Ammon's horn (tissue), 1 donor: ENCODE measurements around the gene DNAAF8.
A peak's percentile ranks its signal among the peaks of the same experiment; 100 is the strongest.
"Not testable (repeated sequence)": the region's sequence is repeated elsewhere in the genome, so short reads cannot be mapped to it uniquely, and the experiment has no call there.

Experiments
- DNase-seq: peaks from one replicate; pipeline ENCODE4 v3.0.0-alpha.2; 2016; ENCODE audit warnings: low spot score

DNAAF8 gene

DNA sequence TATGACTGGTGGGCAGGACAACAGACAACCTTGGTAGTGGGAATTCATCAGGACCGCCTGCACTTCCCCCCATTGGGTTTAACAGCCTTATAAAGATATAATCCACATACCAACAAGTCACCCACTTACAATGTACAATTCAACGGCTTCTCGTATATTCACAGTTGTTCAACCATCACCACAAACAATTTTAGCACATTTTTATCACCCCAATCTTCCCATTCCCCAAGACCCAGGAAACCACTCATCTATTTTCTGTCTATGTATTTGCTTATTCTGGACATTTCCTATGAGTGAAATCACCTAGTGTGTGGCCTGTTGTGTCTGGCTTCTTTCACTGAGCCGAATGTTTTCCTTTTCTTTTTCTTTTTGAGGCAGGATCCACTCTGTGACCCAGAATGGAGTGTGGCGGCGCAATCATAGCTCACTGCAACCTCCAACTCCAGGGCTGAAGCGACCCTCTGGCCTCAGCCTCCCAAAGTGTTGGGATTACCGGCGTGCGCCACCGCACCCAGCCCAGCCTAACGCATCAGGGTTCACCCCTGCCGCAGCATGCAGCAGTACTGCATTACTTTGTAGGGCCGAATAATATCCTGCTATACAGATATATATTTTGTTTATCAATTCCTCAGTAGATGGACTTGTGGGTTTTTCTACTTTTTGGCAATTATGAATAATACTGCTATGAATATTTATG is 11.1 kb upstream of the DNAAF8 start:
- no peak for DNase-seq

DNA sequence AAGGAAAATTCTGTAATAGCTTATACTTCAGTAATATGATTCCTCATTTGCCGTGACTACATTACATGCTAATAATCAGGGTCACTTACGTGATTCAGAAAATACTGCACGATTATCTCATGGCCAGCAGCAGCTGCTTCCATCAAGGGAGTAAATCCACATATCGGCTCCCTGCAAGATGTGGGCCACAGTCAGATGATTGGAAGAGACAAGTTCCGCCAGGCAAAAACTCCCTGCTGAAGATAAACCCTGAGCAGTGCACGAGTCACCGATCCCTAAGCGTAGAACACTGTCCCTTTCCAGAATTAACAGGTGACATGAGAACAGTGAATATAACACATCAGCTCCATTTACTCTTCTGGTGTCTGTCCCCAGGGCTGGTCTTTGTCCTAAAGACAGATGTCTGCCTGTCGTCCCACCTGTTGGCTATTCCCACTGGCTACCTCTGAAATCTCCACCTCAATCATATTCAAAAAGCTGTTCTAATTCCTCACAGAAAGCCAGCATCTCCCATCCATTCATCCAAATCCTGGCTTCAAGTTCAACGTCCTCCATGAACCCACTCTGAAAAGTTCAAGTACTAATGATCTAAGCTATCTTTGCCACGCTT is 9.6 kb upstream of the DNAAF8 start:
- DNase-seq: no peak

DNA sequence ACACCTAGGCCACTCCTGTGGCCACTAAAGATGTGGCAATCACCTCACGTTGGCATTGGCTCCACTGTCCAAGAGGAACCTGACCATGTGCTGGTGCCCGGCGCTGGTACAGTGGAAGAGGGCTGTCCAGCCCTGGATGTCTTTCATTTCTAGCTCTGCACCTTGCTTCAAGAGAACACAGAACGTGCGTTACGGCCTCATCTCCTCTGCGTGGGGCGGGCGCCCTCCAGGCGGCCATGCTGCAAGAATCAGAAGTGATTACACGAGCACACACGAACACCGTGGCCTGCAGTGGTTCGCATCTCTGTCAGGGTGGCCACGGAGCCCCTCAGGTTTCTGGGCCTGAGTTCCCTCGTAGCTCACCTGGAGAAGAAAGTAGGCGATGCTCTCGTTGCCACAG is 7.7 kb upstream of the DNAAF8 start:
- DNase-seq: no peak

DNA sequence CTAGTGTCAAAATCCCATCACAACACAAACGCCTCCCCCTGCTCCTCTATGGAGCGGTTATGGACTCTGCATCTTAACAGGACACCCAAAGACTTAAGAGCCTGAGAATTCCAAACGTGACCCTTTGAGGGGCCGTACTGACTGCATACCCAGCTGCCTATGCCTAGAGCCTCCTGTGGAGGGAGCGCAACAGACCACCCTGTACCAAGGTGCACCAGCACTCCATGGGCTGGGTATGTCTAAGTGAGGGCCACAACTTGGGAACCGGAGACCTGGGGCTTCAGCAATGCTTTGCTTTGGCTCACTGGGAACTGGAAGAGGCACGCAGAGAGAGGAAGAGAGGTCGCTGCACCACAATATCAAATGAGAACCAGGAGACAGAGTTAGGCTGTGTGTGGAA is 5.7 kb upstream of the DNAAF8 start:
- no peak for DNase-seq

DNA sequence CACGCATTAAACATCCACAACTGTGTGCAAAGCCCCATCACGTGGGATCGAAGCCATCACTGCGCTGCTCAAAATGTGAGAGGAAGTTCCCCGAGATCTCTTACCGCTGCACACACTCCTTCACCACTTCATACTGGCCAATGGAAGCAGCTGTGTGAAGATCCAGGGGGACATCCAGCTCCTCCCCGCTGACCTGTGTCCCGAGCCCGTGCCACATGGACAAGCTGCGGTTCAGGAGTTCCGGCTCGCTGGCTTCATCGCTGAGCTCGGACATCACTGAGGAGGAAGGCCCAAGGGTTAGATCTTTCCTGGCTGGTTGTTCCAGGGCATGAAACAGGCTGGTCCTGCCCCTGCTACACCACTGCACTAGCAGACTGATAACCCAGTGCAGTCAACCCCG is 4.5 kb upstream of the DNAAF8 start:
- no peak for DNase-seq

DNA sequence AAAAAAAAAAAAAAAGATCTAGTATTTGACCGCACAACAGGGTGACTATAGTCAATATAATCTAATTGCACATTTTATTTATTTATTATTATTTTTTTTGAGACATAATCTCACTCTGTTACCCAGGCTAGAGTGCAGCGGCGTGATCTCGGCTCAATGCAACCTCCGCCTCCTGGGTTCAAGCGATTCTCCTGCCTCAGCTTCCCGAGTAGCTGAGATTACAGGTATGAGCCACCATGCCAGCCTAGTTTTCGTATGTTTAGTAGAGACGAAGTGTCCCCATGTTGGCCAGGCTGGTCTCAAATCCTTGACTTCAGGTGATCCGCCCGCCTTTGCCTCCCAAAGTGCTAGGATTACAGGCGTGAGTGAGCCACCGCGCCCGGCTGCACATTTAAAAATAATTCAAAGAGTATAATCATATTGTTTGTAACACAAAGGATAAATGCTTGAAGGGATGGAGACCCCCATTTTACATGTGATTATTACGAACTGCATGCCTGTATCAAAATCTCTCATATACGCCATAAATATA is 1.1 kb upstream of the DNAAF8 start:
- no peak for DNase-seq

DNA sequence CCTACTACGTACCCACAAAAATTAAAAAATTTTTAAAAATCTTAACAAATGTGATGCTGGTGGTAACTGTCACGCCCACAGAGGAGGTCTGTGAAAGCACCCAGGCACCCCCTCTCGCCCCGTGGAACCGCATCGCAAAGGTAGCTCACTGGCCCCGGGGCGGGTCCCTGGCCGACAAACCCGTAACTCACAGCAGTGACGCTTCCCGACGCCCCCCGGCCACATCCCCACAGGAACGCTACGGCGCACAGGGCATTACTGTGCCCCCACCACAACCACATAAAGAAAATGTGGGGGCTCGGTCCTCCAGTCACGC is 632 bp upstream of the DNAAF8 start:
- no peak for DNase-seq

DNA sequence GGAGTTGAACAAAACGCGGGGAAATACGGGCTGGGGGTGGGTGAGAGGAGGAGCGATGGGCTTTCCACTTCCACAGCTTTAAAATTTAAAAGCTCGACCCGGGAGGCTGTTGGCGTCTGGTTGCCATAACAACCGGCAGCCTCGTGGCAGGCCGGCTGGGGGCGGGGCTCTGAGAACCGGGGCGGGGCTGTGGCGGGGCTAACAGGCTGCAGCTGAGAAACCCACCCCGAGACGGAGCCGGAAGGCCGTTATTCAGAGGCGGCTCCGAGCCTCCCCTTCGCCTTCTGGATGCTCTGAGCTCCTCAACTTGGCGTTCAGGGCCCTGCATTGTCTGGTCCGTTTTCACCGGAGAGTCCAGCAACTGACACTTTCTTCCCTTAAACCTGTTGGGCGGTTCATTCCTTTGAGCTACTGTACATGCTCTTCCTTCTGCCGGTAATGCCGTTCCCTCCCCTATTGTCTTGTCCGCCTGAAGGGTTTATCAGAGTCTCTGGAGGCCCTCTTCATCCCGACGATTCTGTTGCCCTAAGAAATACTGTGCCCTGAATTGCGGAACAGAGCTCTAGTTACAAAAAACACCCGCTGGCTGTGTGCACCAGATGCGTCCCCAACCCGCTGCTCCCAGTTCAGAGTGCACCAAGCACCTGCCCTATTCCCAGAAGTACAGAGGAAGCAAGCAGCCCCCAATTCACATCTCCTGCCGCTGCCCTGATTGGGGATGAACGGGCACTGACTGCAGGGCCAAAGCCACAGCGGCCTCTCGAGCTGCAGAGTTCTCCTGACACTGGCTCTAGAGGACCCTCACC is 596 bp downstream of the DNAAF8 start:
- DNase-seq: peak; percentile 88

DNA sequence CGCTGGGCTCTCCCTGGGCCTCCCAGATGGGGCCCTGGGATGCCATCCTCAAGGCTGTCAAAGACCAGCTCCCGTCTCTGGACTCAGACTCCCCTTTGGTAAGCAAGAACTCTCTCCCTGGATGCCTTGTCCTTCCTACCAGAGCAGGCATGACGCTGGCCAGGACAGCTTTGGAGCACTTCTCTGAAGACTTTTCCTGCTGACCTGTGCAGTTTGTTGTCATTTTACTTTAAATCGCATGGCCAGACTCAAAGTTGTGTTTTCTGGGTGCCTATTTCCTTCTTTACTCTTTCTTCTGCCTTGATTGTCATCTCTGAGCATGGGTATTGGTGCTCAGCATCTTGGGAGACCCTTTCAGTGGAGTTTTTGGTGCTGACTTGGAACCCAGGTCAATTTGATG is 2.2 kb downstream of the DNAAF8 start:
- DNase-seq: no peak

DNA sequence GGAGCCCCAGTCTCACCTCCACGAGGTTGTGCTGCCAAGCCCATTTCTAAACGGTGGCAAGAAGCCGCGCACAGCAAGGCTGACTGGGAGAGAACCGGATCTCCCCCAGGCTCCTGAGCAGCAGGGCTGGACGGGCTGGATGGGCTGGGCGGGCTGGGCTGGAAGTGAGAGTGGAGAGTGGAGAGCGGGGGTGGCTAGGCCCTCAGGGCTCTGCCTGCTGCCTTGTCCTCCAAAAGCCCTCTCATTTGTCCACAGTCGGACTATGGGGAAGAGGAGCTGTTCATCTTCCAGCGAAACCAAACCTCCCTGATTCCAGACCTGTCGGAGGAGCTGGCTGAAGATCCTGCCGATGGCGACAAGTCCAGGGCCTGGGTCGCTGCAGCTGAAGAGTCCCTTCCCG is 3.2 kb downstream of the DNAAF8 start:
- DNase-seq: no peak

DNA sequence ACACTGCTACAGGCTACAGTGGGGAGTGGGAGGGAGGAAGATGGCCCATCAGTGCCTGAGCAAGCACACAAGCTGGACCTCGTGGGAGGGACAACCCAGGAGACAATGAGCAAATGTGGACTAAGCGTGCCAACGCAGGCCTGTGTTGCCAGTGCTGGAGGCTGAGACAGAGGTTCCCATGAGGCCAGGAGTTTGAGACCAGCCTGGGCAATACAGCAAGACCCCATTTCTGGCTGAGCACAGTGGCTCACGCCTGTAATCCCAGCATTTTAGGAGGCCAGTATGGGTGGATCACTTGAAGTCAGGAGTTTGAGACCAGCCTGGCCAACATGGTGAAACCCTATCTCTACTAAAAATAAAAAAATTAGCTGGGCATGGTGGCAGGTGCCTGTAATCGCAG is 4.0 kb downstream of the DNAAF8 start:
- not testable (repeated sequence) for DNase-seq

DNA sequence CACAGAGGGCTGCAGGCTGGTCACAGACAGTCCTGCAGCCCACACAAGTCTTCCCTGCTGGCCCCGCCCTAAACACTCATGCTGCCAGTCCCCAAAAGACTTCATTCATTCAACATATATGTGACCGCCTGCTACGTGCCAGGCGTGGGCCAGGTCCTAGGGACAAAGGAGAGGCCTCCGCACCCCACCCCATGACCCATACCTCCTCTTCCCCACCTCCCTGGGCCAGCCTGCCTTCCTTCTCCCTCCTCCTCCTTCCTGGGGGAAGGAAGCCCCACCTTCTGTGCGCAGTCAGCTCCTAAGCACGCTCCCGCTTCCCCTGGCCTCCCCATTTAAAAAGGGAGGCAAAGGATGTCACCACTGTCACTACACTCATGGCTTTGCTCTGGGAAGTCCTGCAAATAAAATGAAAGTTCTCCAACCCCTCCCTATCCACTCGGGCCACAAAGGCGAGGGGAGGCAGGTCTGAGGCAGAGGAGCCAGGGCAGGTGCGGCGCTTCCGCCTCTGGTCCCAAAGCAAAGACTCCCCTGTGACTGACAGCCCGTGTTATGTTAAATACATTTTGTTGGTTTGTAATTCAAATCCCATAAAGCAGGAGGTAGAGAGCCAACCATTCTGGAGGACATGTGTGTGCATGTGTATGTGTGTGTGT is 9.0 kb downstream of the DNAAF8 start:
- no peak for DNase-seq

DNA sequence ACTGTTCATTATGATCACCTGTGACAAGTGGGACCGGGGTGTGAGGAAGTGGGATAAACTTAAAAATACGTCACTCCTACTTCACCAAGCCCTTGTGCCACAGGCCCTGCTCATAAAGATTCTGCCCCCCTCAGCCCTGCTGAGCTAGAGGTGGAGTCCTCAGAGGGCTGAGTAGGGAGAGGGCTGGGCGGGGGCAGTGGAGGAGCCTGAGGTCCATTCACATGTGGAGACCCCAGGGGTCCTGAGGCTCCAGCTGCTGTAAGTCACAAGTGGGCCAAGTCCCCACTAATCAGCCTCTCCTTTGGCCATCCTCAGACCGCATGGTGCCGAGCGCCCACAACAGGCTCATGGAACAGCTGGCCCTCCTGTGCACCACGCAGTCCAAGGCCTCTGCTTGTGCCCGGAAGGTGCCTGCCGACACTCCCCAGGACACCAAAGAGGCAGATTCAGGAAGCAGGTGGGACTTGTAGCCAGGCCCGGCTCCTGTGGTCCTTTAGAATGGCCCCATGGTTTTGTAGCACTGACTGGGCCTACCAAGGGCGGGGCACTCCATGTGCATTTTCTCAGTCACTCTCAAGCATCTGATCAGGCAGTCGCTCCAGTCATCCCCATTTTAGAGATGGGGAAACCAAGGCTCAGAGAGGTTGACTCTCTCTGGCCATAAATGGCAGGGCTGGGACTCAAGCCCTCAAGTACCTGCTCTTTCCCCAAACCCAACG is 10.4 kb downstream of the DNAAF8 start:
- DNase-seq: no peak

DNA sequence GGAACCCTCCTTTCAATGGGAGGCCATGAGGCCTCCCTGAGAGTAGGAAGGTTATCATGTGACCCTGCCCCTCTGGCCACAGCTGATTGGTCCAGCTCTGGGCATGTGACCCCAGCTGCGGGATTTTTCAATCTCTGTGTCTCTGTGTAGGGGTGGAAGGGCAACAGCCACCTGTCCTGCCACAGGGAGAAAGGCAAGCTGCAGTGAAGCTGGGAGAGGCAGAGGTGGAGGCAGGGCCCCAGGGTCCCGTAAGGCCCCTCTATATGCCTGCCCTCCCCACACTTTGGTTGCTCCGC is 10.9 kb downstream of the DNAAF8 start:
- DNase-seq: no peak

DNA sequence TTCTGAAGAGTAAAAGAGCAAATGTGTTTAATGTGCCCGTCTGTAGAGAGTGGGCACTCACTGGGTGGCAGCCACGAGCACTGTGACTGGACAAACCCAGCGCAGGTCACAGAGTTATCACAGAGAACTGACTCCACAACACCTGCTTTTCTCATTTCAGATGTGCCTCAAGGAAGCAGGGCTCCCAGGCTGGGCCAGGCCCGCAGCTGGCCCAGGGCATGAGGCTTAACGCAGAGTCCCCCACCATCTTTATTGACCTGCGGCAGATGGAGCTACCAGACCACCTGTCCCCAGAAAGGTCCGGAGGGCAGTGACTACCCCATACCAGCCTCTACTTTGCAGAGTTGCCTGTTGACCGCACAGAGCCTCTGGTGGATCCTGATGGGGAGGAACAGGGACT is 11.9 kb downstream of the DNAAF8 start:
- DNase-seq: no peak

DNA sequence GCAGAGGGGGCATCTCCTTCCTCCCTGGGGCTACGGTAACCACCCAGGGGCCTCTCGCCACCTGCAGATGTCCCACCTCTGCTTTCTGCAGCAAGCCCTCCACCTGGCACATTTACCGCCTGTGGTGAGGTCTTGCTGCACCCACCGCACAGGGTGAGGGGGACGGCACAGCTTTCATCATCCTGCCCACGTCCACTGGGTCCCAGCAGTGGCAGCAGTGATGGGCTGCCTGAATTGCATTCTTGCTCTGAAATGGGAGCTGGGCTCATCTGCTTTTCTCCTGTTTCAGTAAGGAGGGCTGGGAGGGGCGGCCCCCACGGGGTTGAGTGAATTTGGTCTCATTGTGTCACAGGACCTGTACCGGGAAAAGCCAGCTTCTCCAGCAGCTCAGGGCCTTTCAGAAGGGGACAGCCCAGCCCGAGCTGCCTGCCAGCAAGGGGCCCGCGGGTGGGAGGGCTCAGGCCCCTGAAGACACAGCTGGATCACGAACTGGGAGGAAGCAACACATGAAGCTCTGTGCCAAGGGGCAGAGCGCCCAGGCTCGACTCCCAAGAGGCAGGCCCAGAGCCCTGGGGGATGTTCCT is 12.7 kb downstream of the DNAAF8 start:
- peak; percentile 26 for DNase-seq

DNA sequence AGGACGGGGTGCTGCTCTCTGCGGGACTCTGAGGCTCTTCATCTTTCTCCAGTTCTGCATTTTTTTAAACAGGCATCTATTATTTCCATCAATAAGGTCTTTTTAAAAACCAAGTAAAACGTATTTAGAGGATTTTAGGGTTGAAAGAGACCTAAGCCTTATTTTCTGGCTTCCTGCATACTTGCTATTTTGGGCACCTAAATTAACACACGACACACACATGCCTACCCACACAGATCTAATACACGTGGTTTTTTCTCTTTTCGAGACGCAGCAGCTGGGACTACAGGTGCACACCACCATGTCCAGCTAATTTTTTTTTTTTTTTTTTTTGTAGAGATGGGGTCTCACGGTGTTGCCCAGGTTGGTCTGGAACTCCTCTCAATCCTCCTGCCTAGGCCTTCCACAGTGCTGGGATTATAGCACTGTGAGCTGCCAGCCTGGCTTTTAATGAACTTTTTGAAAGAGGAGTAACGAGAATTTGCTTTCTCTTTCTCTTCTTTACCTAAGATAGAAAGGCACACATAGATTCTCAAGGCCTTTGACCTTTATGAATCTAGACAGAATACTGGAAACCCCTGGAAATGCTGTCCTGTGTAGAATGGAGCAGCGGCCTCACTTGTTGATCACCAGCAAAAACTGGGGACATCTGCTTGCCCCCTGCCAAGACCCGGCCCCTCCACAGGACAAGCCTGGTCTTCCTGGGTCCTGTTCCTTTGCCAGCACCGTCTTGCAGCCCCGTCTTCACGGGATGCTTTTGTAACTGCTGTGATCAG is 13.8 kb downstream of the DNAAF8 start:
- no peak for DNase-seq

DNA sequence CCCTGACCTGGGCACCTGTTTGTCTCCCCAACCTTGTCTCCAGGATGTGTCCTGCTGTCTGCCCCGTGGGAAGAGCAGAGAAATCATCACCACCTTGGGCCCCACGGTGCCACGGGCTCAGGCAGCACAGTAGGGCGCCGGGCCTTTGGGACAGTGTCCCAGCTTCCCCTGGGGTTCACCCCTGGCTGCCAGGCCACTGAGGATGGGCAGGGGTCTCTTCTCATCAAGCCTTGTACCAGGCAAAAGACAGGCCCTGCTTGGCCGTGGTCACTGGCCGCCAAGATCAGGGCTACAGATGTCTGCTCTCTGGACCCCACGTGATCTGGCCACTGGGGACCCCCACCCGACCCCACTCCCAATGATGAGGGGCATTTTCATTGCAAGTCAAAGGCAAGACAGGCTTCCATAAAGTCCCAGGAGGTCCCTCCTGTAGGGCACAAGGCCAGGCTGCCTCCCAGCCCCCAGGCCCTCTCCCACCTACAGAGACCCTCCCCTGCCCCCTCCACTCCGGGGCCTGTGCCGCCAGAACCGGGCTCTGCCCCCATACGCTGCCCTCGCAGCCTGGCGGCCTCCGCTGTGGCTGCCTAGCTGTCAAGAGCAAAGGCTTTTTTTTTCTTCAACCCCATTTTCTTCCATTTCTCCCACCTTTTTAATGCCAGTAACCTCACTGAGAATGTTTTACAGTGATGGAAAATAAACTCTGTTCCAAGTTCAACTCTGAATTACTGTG is 14.5 kb downstream of the DNAAF8 start:
- DNase-seq: no peak

DNA sequence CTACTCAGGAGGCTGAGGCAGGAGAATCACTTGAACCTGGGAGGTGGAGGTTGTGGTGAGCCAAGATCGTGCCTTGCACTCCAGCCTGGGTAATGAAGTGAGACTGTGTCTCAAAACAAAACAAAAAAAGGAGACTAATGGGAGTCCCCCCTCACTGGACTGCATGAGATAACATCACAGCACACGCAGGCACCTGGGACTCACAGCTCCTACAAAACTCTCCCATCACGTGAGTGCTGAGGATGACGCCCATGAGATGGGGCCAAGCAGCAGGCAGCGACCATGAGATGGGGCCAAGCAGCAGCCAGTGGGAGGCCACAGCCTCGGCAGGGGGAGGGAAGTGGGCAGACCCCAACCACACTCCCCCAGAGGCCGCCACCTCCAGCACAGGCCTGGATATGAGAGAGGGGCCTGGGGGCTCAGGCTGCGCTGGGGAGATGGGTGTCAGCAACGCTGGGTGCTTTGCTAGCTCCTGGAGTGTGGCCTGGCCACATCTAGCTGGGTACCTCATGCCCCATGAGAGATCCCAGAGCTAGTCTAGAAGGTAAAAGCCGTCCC is 15.4 kb downstream of the DNAAF8 start:
- no peak for DNase-seq

DNA sequence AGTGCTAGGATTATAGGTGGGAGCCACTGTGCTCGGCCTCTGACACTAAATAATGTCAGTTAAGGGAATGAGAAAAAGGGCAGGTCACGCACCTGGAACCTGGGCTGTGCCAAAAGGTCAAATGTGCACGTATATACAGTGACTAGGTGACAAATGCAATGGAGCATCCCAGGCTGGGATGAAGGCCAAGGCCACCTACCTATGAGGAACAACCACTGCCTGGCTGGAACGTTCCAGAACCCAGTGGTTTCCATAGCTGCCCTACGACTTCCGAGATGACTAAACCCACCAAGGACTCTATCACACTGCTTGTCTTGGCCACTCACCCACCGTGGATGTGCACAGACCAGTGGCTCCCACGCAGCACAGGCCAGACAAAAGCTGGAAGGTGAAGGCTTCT is 16.6 kb downstream of the DNAAF8 start:
- DNase-seq: no peak
